Activated T-cell treated with anti-CD3 and anti-CD28 coated beads, Interleukin-2, amount 50 U/mL, for 72 hours (primary cell): ENCODE measurements around the gene SEPTIN8. TPM values are rescaled to one million over a fixed set of nuclear protein-coding genes. Genes with fewer than 3 reads are reported as not detected.
A peak's percentile ranks its signal among the peaks of the same experiment; 100 is the strongest.

ENCODE experiments used
- ATAC-seq, 2 donors: fragments of 150-1000 bp; cut with Tn5 transposase; replicated peaks in 1 of 2; 2 replicates each; pipeline ENCODE4 v1.10.0; 2021; ENCODE audit warnings: moderate library complexity in 2 of 2, mild to moderate bottlenecking in 1 of 2
- DNase-seq, 2 donors: peaks; one replicate each; pipeline ENCODE4 v3.0.0; 2021 to 2022; ENCODE audit warnings: mixed read lengths in 1 of 2
- H3K27ac Mint-ChIP-seq: one replicate; pipeline ENCODE4 v1.8.0; 2022; ENCODE audit warnings: mild to moderate bottlenecking, moderate library complexity, mixed read lengths
- H3K27me3 Mint-ChIP-seq: one replicate; pipeline ENCODE4 v1.8.0; 2022; ENCODE audit warnings: low read depth, mixed read lengths
- H3K36me3 Mint-ChIP-seq, 2 donors: one replicate each; pipeline ENCODE4 v1.8.0; 2022; ENCODE audit warnings: mixed read lengths in 2 of 2, mild to moderate bottlenecking in 1 of 2; ENCODE audit not compliant: insufficient read depth in 2 of 2
- H3K4me1 Mint-ChIP-seq: one replicate; pipeline ENCODE4 v1.8.0; 2022; ENCODE audit warnings: low read depth, mixed read lengths
- H3K4me3 Mint-ChIP-seq, 2 donors: one replicate each; pipeline ENCODE4 v1.8.0; 2022; ENCODE audit warnings: mild to moderate bottlenecking in 2 of 2, mixed read lengths in 2 of 2, moderate library complexity in 2 of 2
- H3K9me3 Mint-ChIP-seq, 2 donors: one replicate each; pipeline ENCODE4 v1.8.0; 2022; ENCODE audit warnings: mixed read lengths in 2 of 2
- total RNA-seq, 2 donors: library from RNA; stranded (reverse); gene quantifications; one replicate each; pipeline ENCODE4 v1.2.3, GENCODE V29; 2022

The SEPTIN8 gene
- total RNA-seq, 2 donors from 2014 or later, result 24.7 to 26.4 TPM

- no peak overlapping the region for H3K27ac Mint-ChIP-seq
- DNase-seq, result no peak
- H3K4me3 Mint-ChIP-seq, result no peak overlapping the region
- H3K9me3 Mint-ChIP-seq, result no peaks in the 10 kb centered on the region
- no peak for ATAC-seq
- no peaks in the 10 kb centered on the region for H3K27me3 Mint-ChIP-seq
- peaks cover 36% of the 10 kb centered on the region for H3K4me1 Mint-ChIP-seq
- H3K36me3 Mint-ChIP-seq, result peaks cover 0 to 3% of the 10 kb centered on the region in 2 donors
Observed at GRCh38 chr5:132739232-132739631, 37.8 kb downstream of the SEPTIN8 start.

GRCh38 chr5:132737982-132738681, 38.9 kb downstream of the SEPTIN8 start:
- no peaks in the 10 kb centered on the region for H3K9me3 Mint-ChIP-seq
- ATAC-seq (no peak), DNase-seq (no peak)
- peaks cover 1 to 5% of the 10 kb centered on the region in 2 donors for H3K36me3 Mint-ChIP-seq
- peaks cover 44% of the 10 kb centered on the region for H3K4me1 Mint-ChIP-seq
- H3K4me3 Mint-ChIP-seq, result peak overlapping the region; percentile 88 to 91
- no peak overlapping the region for H3K27ac Mint-ChIP-seq
- H3K27me3 Mint-ChIP-seq, result no peaks in the 10 kb centered on the region

GRCh38 chr5:132736853-132737833, 39.9 kb downstream of the SEPTIN8 start, which contains the start of gene KIF3A:
Gene KIF3A (minus strand): TSS chr5:132737546. CDS start chr5:132737419, 127 bp downstream.
- H3K36me3 Mint-ChIP-seq, result peaks cover 1 to 2% of the 10 kb centered on the region in 2 donors
- peaks cover 44% of the 10 kb centered on the region for H3K4me1 Mint-ChIP-seq
- H3K4me3 Mint-ChIP-seq, result peak within 1 kb of the TSS; percentile 88 to 91
- DNase-seq, result peak; percentile 99
- H3K27me3 Mint-ChIP-seq, result no peaks in the 10 kb centered on the region
- peak; percentile 91 to 93 for ATAC-seq
- H3K27ac Mint-ChIP-seq, result peak within 1 kb of the TSS; percentile 68
- H3K9me3 Mint-ChIP-seq, result no peaks in the 10 kb centered on the region

- Mint-ChIP-seq H3K27me3 (no peaks in the 10 kb centered on the region), H3K27ac (no peak overlapping the region), H3K9me3 (no peaks in the 10 kb centered on the region), H3K4me3 (peak overlapping the region in 1 of 2 donors; percentile 88), H3K36me3 (peaks cover 1 to 2% of the 10 kb centered on the region in 2 donors), H3K4me1 (peaks cover 44% of the 10 kb centered on the region)
- ATAC-seq (no peak), DNase-seq (no peak)
Observed at GRCh38 chr5:132734687-132735086, 42.4 kb downstream of the SEPTIN8 start.

GRCh38 chr5:132733499-132734148, 43.4 kb downstream of the SEPTIN8 start:
- Mint-ChIP-seq H3K9me3 (no peaks in the 10 kb centered on the region), H3K4me3 (no peak overlapping the region), H3K4me1 (peaks cover 48% of the 10 kb centered on the region), H3K27me3 (no peaks in the 10 kb centered on the region), H3K27ac (no peak overlapping the region), H3K36me3 (peaks cover 1 to 5% of the 10 kb centered on the region in 2 donors)
- no peak for ATAC-seq
- DNase-seq, result no peak

- Mint-ChIP-seq H3K36me3 (peaks cover 9 to 11% of the 10 kb centered on the region in 2 donors), H3K9me3 (no peaks in the 10 kb centered on the region), H3K27me3 (no peaks in the 10 kb centered on the region), H3K4me3 (no peak overlapping the region), H3K4me1 (peaks cover 18% of the 10 kb centered on the region), H3K27ac (no peak overlapping the region)
- no peak for ATAC-seq
- no peak for DNase-seq
Observed at GRCh38 chr5:132729896-132730295, 47.1 kb downstream of the SEPTIN8 start.

GRCh38 chr5:132725745-132726144, 51.3 kb downstream of the SEPTIN8 start:
- DNase-seq (no peak), ATAC-seq (no peak)
- Mint-ChIP-seq H3K4me1 (peaks cover 4% of the 10 kb centered on the region), H3K4me3 (no peak overlapping the region), H3K27me3 (no peaks in the 10 kb centered on the region), H3K36me3 (peaks cover 12% of the 10 kb centered on the region in 2 donors), H3K27ac (no peak overlapping the region), H3K9me3 (no peaks in the 10 kb centered on the region)

GRCh38 chr5:132718544-132719312, 58.3 kb downstream of the SEPTIN8 start:
- no peaks in the 10 kb centered on the region for H3K27me3 Mint-ChIP-seq
- ATAC-seq, result no peak
- H3K4me1 Mint-ChIP-seq, result peaks cover 14% of the 10 kb centered on the region
- no peaks in the 10 kb centered on the region for H3K9me3 Mint-ChIP-seq
- H3K4me3 Mint-ChIP-seq, result no peak overlapping the region
- no peak for DNase-seq
- H3K36me3 Mint-ChIP-seq, result peaks cover 0 to 7% of the 10 kb centered on the region in 2 donors
- no peak overlapping the region for H3K27ac Mint-ChIP-seq

GRCh38 chr5:132714456-132715307, 62.4 kb downstream of the SEPTIN8 start:
- Mint-ChIP-seq H3K9me3 (no peaks in the 10 kb centered on the region), H3K27ac (no peak overlapping the region), H3K4me3 (peak overlapping the region; percentile 49 to 59), H3K36me3 (peaks cover 0 to 6% of the 10 kb centered on the region in 2 donors), H3K27me3 (no peaks in the 10 kb centered on the region), H3K4me1 (peaks cover 14% of the 10 kb centered on the region)
- ATAC-seq (peak; percentile 84 to 94), DNase-seq (no peak)

- Mint-ChIP-seq H3K4me1 (no peaks in the 10 kb centered on the region), H3K27ac (no peak overlapping the region), H3K27me3 (no peaks in the 10 kb centered on the region), H3K4me3 (no peak overlapping the region), H3K36me3 (peaks cover 1 to 3% of the 10 kb centered on the region in 2 donors), H3K9me3 (no peaks in the 10 kb centered on the region)
- DNase-seq, result no peak
- ATAC-seq, result no peak
Observed at GRCh38 chr5:132708645-132709044, 68.4 kb downstream of the SEPTIN8 start.

GRCh38 chr5:132704875-132705274, 72.2 kb downstream of the SEPTIN8 start:
- H3K36me3 Mint-ChIP-seq, result peaks cover 5 to 18% of the 10 kb centered on the region in 2 donors
- DNase-seq, result no peak
- no peak overlapping the region for H3K4me3 Mint-ChIP-seq
- H3K27me3 Mint-ChIP-seq, result no peaks in the 10 kb centered on the region
- no peaks in the 10 kb centered on the region for H3K9me3 Mint-ChIP-seq
- ATAC-seq, result no peak
- no peak overlapping the region for H3K27ac Mint-ChIP-seq
- H3K4me1 Mint-ChIP-seq, result no peaks in the 10 kb centered on the region
